IPS-NIHi11 (cell line): Measurements from ENCODE around the gene NTRK1.

Source experiments
- DNase-seq: peaks from one replicate; pipeline ENCODE4 v3.0.0; 2012; ENCODE audit warnings: mixed read lengths, low spot score

Gene NTRK1

GRCh38 chr1:156838972-156839371, 21.7 kb upstream of the NTRK1 start:
- peak; percentile 88 for DNase-seq

- DNase-seq: no peak
These were observed 21.1 kb upstream of the NTRK1 start for GRCh38 chr1:156839426-156840109.

GRCh38 chr1:156840186-156840897, 20.3 kb upstream of the NTRK1 start:
- DNase-seq: no peak

GRCh38 chr1:156840898-156841279, 19.8 kb upstream of the NTRK1 start:
- DNase-seq: no peak

GRCh38 chr1:156841295-156841855, 19.3 kb upstream of the NTRK1 start:
- peak; percentile 51 for DNase-seq

GRCh38 chr1:156842618-156843300, 17.9 kb upstream of the NTRK1 start:
- no peak for DNase-seq

- DNase-seq: no peak
These were observed 16.6 kb upstream of the NTRK1 start for GRCh38 chr1:156844102-156844501.

GRCh38 chr1:156844638-156845037, 16.0 kb upstream of the NTRK1 start:
- DNase-seq: no peak

GRCh38 chr1:156845055-156845952, 15.4 kb upstream of the NTRK1 start:
- peak; percentile 75 for DNase-seq

- no peak for DNase-seq
These were observed 14.6 kb upstream of the NTRK1 start for GRCh38 chr1:156845953-156846545.

- DNase-seq: no peak
These were observed 14.0 kb upstream of the NTRK1 start for GRCh38 chr1:156846643-156847042.

- DNase-seq: no peak
These were observed 12.8 kb upstream of the NTRK1 start for GRCh38 chr1:156847591-156848460.

- peak; percentile 84 for DNase-seq
These were observed 12.1 kb upstream of the NTRK1 start for GRCh38 chr1:156848461-156849150.

- DNase-seq: no peak
These were observed 11.5 kb upstream of the NTRK1 start for GRCh38 chr1:156849151-156849496.

- no peak for DNase-seq
These were observed 8.8 kb upstream of the NTRK1 start for GRCh38 chr1:156851779-156852417.

- no peak for DNase-seq
These were observed 8.2 kb upstream of the NTRK1 start for GRCh38 chr1:156852418-156852874.

- no peak for DNase-seq
These were observed 6.9 kb upstream of the NTRK1 start for GRCh38 chr1:156853761-156854160.

GRCh38 chr1:156854634-156855033, 6.0 kb upstream of the NTRK1 start:
- DNase-seq: no peak

GRCh38 chr1:156856282-156856785, 4.3 kb upstream of the NTRK1 start:
- DNase-seq: no peak
